GM23338 (cell line): ENCODE data around the gene PGF. TPM values are rescaled to one million over a fixed set of nuclear protein-coding genes. Genes with fewer than 3 reads are reported as not detected.

Experiments used
- ATAC-seq: fragments of 200-7000 bp; cut with Tn5 transposase; 3 replicates; pipeline ENCODE4 v1.9.1; 2020
- DNase-seq: peaks from one replicate; pipeline ENCODE4 v3.0.0-alpha.2; 2015; ENCODE audit warnings: low spot score
- H2AFZ ChIP-seq: fragments of 200-600 bp; sonication (generic); 2 replicates; pipeline ENCODE4 v1.8.0; 2016; ENCODE audit warnings: antibody characterized with exemption, mild to moderate bottlenecking, moderate library complexity
- H3F3A ChIP-seq: fragments of 200-600 bp; sonication (generic); replicated peaks from 2 replicates; pipeline ENCODE4 v1.8.0; 2017; ENCODE audit warnings: antibody characterized with exemption, mixed run types, low read depth
- H3K27ac ChIP-seq: fragments of 200-600 bp; sonication (generic); 2 replicates; pipeline ENCODE4 v1.6.1; 2016; ENCODE audit warnings: low read depth
- H3K27me3 ChIP-seq: fragments of 200-600 bp; sonication (generic); 2 replicates; pipeline ENCODE4 v1.8.0; 2016; ENCODE audit warnings: mild to moderate bottlenecking, mixed run types, moderate library complexity; ENCODE audit not compliant: insufficient read depth
- H3K36me3 ChIP-seq: fragments of 200-600 bp; sonication (generic); 2 replicates; pipeline ENCODE4 v1.8.0; 2016; ENCODE audit warnings: mild to moderate bottlenecking; ENCODE audit not compliant: insufficient read depth
- H3K4me1 ChIP-seq: fragments of 200-600 bp; sonication (generic); 2 replicates; pipeline ENCODE4 v1.8.0; 2016; ENCODE audit warnings: mild to moderate bottlenecking, moderate library complexity; ENCODE audit not compliant: insufficient read depth
- H3K4me2 ChIP-seq: fragments of 200-600 bp; sonication (generic); 2 replicates; pipeline ENCODE4 v1.7.1; 2017; ENCODE audit warnings: mixed run types
- H3K4me3 ChIP-seq: fragments of 200-600 bp; sonication (generic); 2 replicates; pipeline ENCODE4 v1.6.1; 2016; ENCODE audit warnings: mixed run types
- H3K79me2 ChIP-seq: fragments of 200-600 bp; sonication (generic); replicated peaks from 2 replicates; pipeline ENCODE4 v1.8.0; 2017; ENCODE audit warnings: mild to moderate bottlenecking; ENCODE audit not compliant: insufficient read depth
- H3K9me2 ChIP-seq: fragments of 200-600 bp; sonication (generic); 2 replicates; pipeline ENCODE4 v1.8.0; 2017; ENCODE audit not compliant: insufficient read depth
- H4K20me1 ChIP-seq: fragments of 200-600 bp; sonication (generic); replicated peaks from 2 replicates; pipeline ENCODE4 v1.8.0; 2017; ENCODE audit warnings: mild to moderate bottlenecking; ENCODE audit not compliant: insufficient read depth
- H3K27ac Mint-ChIP-seq: 2 replicates; pipeline ENCODE4 v1.8.0; 2020; ENCODE audit warnings: inconsistent platforms, mild to moderate bottlenecking, moderate library complexity, mixed read lengths
- H3K27me3 Mint-ChIP-seq: 3 replicates; pipeline ENCODE4 v1.8.0; 2022; ENCODE audit warnings: low read depth, mild to moderate bottlenecking, moderate library complexity, mixed read lengths, inconsistent platforms; ENCODE audit not compliant: insufficient read depth, poor library complexity
- H3K36me3 Mint-ChIP-seq: 3 replicates; pipeline ENCODE4 v1.8.0; 2021; ENCODE audit warnings: low read depth, mild to moderate bottlenecking, inconsistent platforms, moderate library complexity, mixed read lengths
- H3K4me1 Mint-ChIP-seq: 3 replicates; pipeline ENCODE4 v1.8.0; 2020; ENCODE audit warnings: mild to moderate bottlenecking, inconsistent platforms, mixed read lengths
- H3K4me3 Mint-ChIP-seq: 3 replicates; pipeline ENCODE4 v1.8.0; 2021; ENCODE audit warnings: moderate library complexity, mild to moderate bottlenecking, inconsistent platforms, mixed read lengths
- H3K9me3 Mint-ChIP-seq: 3 replicates; pipeline ENCODE4 v1.8.0; 2020; ENCODE audit warnings: moderate library complexity, mild to moderate bottlenecking, inconsistent platforms, mixed read lengths
- CREB1 ChIP-seq: fragments of 250-450 bp; sonication (Bioruptor Pico); IDR thresholded peaks from 2 replicates; pipeline ENCODE4 v1.5.0; 2020; ENCODE audit warnings: low read depth, mild to moderate bottlenecking, moderate library complexity
- EZH2 ChIP-seq: fragments of 200-600 bp; sonication (generic); IDR thresholded peaks from one replicate; pipeline ENCODE4 v1.8.0; 2017; ENCODE audit warnings: antibody characterized with exemption, mild to moderate bottlenecking, low read depth; ENCODE audit not compliant: unreplicated experiment
- EZH2phosphoT487 ChIP-seq: fragments of 200-600 bp; sonication (generic); IDR thresholded peaks from one replicate; pipeline ENCODE4 v1.8.1; 2018; ENCODE audit warnings: antibody characterized with exemption; ENCODE audit not compliant: unreplicated experiment
- JUNB ChIP-seq: IDR thresholded peaks from one replicate; pipeline ENCODE4 v1.6.1; 2016; ENCODE audit warnings: antibody characterized with exemption; ENCODE audit not compliant: unreplicated experiment
- NANOG ChIP-seq: IDR thresholded peaks from 2 replicates; pipeline ENCODE4 v1.6.1; 2016; ENCODE audit warnings: antibody characterized with exemption, borderline replicate concordance
- POLR2AphosphoS5 ChIP-seq: IDR thresholded peaks from 2 replicates; pipeline ENCODE4 v1.6.1; 2016; ENCODE audit warnings: antibody characterized with exemption, low read depth
- STAT1 ChIP-seq: IDR thresholded peaks from one replicate; pipeline ENCODE4 v1.6.1; 2016; ENCODE audit warnings: antibody characterized with exemption; ENCODE audit not compliant: unreplicated experiment
- ZNF114 ChIP-seq: fragments of 250-450 bp; sonication (Bioruptor Pico); IDR thresholded peaks from 2 replicates; pipeline ENCODE4 v1.5.0; 2020; ENCODE audit warnings: mild to moderate bottlenecking, moderate library complexity
- ZNF331 ChIP-seq: fragments of 250-450 bp; sonication (Bioruptor Pico); IDR thresholded peaks from 2 replicates; pipeline ENCODE4 v1.5.0; 2020; ENCODE audit warnings: low read depth, mild to moderate bottlenecking, moderate library complexity
- polyA plus RNA-seq: library from polyadenylated mRNA; unstranded; fragments of >200 nt; fragmentation: Nextera tagmentation; extraction: Ambion mirVana; gene quantifications from 2 replicates; pipeline ENCODE4 v1.2.1, GENCODE V29; 2016
- total RNA-seq: library from RNA; depleted of rRNA; stranded (reverse); fragments of >200 nt; shearing (Covaris generic); gene quantifications from 2 replicates; pipeline ENCODE4 v1.2.3, GENCODE V29; 2014
- TF ChIP-seq, protein P1 (sequence below), 2 experiments: fragments of 200-600 bp in 1 of 2; sonication (generic) in 1 of 2; conservative IDR thresholded peaks; 2 replicates each; pipeline versions ENCODE4 v1.5.1 to v1.6.1; 2016 to 2017; ENCODE audit warnings: antibody characterized with exemption in 2 of 2, low read depth in 2 of 2, mild to moderate bottlenecking in 2 of 2, moderate library complexity in 1 of 2
- TF ChIP-seq, protein P2 (sequence below): IDR thresholded peaks from 2 replicates; pipeline ENCODE4 v1.6.1; 2016; ENCODE audit warnings: antibody characterized with exemption
- TF ChIP-seq, protein P3 (sequence below): fragments of 250-450 bp; sonication (Bioruptor Pico); IDR thresholded peaks from 2 replicates; pipeline ENCODE4 v1.5.0; 2020; ENCODE audit warnings: mild to moderate bottlenecking, moderate library complexity
- TF ChIP-seq, protein P4 (sequence below): IDR thresholded peaks from one replicate; pipeline ENCODE4 v1.6.1; 2018; ENCODE audit warnings: antibody characterized with exemption; ENCODE audit not compliant: unreplicated experiment

Gene PGF
- total and polyA plus RNA-seq, 2 experiments from 2014 or later, result 2.9 to 6.3 TPM

DNA sequence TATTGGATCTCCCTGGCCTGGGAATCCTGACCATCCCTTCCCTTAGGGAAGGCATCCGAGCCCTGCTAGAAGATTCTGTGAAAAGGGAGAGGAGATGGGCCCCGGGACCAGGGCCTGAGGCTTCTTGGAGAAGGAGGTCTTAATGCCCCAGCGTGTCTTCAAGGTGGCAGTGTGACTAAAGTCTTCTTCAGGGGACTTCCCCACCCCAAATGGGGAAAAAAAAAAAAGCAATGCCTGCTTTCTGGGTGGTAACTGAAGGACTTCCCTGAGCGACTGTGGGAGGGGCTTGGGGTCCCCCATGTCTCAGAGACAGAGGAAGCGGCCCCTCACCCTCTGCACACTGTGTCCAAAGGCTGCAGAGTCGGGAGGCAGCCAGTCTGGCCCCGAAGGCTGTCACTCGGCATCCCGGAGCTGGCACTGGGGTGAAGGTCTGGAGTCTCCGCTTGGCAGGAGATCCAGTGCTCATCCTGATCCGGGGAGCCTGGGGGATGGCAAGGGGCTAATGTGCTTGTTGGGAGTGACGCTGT, 7.8 kb upstream of the PGF start:
- H3K27me3 ChIP-seq, result no peaks in the 10 kb centered on the region
- H3F3A ChIP-seq, result no peaks in the 10 kb centered on the region
- TF ChIP-seq EZH2 (no peak), ZNF331 (CRISPR knock-in tag) (no peak), EZH2phosphoT487 (no peak), NANOG (no peak), CREB1 (no peak), STAT1 (no peak), POLR2AphosphoS5 (no peak), ZNF114 (CRISPR knock-in tag) (no peak), JUNB (no peak)
- TF ChIP-seq, protein P1, sequence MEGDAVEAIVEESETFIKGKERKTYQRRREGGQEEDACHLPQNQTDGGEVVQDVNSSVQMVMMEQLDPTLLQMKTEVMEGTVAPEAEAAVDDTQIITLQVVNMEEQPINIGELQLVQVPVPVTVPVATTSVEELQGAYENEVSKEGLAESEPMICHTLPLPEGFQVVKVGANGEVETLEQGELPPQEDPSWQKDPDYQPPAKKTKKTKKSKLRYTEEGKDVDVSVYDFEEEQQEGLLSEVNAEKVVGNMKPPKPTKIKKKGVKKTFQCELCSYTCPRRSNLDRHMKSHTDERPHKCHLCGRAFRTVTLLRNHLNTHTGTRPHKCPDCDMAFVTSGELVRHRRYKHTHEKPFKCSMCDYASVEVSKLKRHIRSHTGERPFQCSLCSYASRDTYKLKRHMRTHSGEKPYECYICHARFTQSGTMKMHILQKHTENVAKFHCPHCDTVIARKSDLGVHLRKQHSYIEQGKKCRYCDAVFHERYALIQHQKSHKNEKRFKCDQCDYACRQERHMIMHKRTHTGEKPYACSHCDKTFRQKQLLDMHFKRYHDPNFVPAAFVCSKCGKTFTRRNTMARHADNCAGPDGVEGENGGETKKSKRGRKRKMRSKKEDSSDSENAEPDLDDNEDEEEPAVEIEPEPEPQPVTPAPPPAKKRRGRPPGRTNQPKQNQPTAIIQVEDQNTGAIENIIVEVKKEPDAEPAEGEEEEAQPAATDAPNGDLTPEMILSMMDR (conservative IDR thresholded peaks at IDR 0.05; ENCODE audit: low read depth in 2 of 2), result no peak
- TF ChIP-seq, protein P2, sequence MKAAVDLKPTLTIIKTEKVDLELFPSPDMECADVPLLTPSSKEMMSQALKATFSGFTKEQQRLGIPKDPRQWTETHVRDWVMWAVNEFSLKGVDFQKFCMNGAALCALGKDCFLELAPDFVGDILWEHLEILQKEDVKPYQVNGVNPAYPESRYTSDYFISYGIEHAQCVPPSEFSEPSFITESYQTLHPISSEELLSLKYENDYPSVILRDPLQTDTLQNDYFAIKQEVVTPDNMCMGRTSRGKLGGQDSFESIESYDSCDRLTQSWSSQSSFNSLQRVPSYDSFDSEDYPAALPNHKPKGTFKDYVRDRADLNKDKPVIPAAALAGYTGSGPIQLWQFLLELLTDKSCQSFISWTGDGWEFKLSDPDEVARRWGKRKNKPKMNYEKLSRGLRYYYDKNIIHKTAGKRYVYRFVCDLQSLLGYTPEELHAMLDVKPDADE, result no peak
- TF ChIP-seq, protein P3, sequence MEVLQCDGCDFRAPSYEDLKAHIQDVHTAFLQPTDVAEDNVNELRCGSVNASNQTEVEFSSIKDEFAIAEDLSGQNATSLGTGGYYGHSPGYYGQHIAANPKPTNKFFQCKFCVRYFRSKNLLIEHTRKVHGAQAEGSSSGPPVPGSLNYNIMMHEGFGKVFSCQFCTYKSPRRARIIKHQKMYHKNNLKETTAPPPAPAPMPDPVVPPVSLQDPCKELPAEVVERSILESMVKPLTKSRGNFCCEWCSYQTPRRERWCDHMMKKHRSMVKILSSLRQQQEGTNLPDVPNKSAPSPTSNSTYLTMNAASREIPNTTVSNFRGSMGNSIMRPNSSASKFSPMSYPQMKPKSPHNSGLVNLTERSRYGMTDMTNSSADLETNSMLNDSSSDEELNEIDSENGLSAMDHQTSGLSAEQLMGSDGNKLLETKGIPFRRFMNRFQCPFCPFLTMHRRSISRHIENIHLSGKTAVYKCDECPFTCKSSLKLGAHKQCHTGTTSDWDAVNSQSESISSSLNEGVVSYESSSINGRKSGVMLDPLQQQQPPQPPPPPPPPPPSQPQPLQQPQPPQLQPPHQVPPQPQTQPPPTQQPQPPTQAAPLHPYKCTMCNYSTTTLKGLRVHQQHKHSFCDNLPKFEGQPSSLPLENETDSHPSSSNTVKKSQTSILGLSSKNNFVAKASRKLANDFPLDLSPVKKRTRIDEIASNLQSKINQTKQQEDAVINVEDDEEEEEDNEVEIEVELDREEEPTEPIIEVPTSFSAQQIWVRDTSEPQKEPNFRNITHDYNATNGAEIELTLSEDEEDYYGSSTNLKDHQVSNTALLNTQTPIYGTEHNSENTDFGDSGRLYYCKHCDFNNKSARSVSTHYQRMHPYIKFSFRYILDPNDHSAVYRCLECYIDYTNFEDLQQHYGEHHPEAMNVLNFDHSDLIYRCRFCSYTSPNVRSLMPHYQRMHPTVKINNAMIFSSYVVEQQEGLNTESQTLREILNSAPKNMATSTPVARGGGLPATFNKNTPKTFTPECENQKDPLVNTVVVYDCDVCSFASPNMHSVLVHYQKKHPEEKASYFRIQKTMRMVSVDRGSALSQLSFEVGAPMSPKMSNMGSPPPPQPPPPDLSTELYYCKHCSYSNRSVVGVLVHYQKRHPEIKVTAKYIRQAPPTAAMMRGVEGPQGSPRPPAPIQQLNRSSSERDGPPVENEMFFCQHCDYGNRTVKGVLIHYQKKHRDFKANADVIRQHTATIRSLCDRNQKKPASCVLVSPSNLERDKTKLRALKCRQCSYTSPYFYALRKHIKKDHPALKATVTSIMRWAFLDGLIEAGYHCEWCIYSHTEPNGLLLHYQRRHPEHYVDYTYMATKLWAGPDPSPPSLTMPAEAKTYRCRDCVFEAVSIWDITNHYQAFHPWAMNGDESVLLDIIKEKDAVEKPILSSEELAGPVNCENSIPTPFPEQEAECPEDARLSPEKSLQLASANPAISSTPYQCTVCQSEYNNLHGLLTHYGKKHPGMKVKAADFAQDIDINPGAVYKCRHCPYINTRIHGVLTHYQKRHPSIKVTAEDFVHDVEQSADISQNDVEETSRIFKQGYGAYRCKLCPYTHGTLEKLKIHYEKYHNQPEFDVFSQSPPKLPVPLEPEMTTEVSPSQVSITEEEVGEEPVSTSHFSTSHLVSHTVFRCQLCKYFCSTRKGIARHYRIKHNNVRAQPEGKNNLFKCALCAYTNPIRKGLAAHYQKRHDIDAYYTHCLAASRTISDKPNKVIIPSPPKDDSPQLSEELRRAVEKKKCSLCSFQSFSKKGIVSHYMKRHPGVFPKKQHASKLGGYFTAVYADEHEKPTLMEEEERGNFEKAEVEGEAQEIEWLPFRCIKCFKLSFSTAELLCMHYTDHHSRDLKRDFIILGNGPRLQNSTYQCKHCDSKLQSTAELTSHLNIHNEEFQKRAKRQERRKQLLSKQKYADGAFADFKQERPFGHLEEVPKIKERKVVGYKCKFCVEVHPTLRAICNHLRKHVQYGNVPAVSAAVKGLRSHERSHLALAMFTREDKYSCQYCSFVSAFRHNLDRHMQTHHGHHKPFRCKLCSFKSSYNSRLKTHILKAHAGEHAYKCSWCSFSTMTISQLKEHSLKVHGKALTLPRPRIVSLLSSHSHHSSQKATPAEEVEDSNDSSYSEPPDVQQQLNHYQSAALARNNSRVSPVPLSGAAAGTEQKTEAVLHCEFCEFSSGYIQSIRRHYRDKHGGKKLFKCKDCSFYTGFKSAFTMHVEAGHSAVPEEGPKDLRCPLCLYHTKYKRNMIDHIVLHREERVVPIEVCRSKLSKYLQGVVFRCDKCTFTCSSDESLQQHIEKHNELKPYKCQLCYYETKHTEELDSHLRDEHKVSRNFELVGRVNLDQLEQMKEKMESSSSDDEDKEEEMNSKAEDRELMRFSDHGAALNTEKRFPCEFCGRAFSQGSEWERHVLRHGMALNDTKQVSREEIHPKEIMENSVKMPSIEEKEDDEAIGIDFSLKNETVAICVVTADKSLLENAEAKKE, result no peak
- TF ChIP-seq, protein P4, sequence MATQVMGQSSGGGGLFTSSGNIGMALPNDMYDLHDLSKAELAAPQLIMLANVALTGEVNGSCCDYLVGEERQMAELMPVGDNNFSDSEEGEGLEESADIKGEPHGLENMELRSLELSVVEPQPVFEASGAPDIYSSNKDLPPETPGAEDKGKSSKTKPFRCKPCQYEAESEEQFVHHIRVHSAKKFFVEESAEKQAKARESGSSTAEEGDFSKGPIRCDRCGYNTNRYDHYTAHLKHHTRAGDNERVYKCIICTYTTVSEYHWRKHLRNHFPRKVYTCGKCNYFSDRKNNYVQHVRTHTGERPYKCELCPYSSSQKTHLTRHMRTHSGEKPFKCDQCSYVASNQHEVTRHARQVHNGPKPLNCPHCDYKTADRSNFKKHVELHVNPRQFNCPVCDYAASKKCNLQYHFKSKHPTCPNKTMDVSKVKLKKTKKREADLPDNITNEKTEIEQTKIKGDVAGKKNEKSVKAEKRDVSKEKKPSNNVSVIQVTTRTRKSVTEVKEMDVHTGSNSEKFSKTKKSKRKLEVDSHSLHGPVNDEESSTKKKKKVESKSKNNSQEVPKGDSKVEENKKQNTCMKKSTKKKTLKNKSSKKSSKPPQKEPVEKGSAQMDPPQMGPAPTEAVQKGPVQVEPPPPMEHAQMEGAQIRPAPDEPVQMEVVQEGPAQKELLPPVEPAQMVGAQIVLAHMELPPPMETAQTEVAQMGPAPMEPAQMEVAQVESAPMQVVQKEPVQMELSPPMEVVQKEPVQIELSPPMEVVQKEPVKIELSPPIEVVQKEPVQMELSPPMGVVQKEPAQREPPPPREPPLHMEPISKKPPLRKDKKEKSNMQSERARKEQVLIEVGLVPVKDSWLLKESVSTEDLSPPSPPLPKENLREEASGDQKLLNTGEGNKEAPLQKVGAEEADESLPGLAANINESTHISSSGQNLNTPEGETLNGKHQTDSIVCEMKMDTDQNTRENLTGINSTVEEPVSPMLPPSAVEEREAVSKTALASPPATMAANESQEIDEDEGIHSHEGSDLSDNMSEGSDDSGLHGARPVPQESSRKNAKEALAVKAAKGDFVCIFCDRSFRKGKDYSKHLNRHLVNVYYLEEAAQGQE, result no peak
- no peak overlapping the region for H3K4me3 ChIP-seq
- no peak overlapping the region for H3K27ac Mint-ChIP-seq
- peaks cover 12% of the 10 kb centered on the region for H3K4me1 Mint-ChIP-seq
- H3K9me3 Mint-ChIP-seq, result no peaks in the 10 kb centered on the region
- H3K4me2 ChIP-seq, result no peak overlapping the region
- no peaks in the 10 kb centered on the region for H3K79me2 ChIP-seq
- H3K4me1 ChIP-seq, result no peaks in the 10 kb centered on the region; the same call in 1 of the 2 replicates
- no peaks in the 10 kb centered on the region for H4K20me1 ChIP-seq
- no peak overlapping the region for H3K27ac ChIP-seq
- H3K9me2 ChIP-seq, result no peaks in the 10 kb centered on the region
- peak overlapping the region; percentile 90; the same call in 1 of the 2 replicates for H2AFZ ChIP-seq
- H3K4me3 Mint-ChIP-seq, result no peak overlapping the region
- peaks cover 17% of the 10 kb centered on the region for H3K27me3 Mint-ChIP-seq
- DNase-seq, result no peak
- no peaks in the 10 kb centered on the region; the same call in 2 of the 3 replicates for H3K36me3 Mint-ChIP-seq
- ATAC-seq, result peak; percentile 21; the same call in 2 of the 3 replicates
- no peaks in the 10 kb centered on the region for H3K36me3 ChIP-seq
